Measurements from ENCODE around the gene MLLT3. TPM values are rescaled to one million over a fixed set of nuclear protein-coding genes. Genes with fewer than 3 reads are reported as not detected.

The MLLT3 gene
- total and polyA plus RNA-seq, 9 donors, result 8.7 to 15.4 (median 13.8) TPM

DNA sequence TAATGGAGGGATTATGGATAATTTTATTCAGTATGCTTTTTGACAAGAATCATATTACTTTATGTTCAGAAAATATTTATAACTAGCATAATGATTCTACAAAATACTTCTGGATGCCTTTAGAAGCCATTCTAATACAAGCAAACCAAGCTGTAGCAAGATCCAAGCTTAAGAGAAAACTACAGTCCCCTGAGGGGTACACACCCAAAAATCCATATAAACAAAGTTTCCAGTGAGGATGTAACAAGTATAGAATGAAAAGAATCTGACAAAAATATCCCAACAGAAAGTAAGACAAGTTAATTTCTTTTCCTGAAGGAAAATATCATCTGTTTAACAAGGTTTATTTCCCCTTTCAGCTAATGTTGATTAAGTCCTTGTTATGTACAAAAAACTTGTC, 53.9 kb downstream of the MLLT3 start:
- DNase-seq, result no peak
- Histone ChIP-seq H3K36me3 (no peaks in the 10 kb centered on the region), H3K27ac (no peak overlapping the region), H3K9me3 (no peaks in the 10 kb centered on the region), H3K4me3 (no peak overlapping the region), H3K4me1 (ENCODE audit: insufficient read depth) (peaks cover 3% of the 10 kb centered on the region), H3K27me3 (no peaks in the 10 kb centered on the region)
- no peak for TF ChIP-seq POLR2A (IDR thresholded peaks at IDR 0.05)
- TF ChIP-seq, protein P1, sequence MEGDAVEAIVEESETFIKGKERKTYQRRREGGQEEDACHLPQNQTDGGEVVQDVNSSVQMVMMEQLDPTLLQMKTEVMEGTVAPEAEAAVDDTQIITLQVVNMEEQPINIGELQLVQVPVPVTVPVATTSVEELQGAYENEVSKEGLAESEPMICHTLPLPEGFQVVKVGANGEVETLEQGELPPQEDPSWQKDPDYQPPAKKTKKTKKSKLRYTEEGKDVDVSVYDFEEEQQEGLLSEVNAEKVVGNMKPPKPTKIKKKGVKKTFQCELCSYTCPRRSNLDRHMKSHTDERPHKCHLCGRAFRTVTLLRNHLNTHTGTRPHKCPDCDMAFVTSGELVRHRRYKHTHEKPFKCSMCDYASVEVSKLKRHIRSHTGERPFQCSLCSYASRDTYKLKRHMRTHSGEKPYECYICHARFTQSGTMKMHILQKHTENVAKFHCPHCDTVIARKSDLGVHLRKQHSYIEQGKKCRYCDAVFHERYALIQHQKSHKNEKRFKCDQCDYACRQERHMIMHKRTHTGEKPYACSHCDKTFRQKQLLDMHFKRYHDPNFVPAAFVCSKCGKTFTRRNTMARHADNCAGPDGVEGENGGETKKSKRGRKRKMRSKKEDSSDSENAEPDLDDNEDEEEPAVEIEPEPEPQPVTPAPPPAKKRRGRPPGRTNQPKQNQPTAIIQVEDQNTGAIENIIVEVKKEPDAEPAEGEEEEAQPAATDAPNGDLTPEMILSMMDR (IDR thresholded peaks at IDR 0.05), result no peak
- TF ChIP-seq EP300 (IDR thresholded peaks at IDR 0.05), result no peak
- intact Hi-C loops (cut with DNase I), result no loop called here

DNA sequence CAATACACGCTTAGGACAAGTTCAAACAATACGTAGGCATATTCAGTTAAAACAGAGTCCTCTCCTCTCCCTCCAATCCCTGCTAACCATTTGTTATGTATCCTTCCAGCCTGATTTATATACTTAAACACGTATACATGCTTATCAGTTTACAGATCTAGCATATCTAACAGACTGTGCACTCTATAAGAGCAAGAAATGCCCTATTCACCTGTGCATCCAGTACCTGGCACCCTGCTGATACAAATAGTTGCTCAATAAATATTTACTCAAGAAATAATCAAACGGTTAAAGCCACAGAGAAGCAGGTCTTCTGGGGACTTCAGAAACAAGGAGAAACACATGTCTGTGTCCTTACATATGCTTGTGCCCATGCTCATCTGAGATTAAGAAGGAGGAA, 55.9 kb downstream of the MLLT3 start:
- Histone ChIP-seq H3K27ac (no peak overlapping the region), H3K4me1 (ENCODE audit: insufficient read depth) (peaks cover 3% of the 10 kb centered on the region), H3K27me3 (no peaks in the 10 kb centered on the region), H3K9me3 (no peaks in the 10 kb centered on the region), H3K4me3 (no peak overlapping the region), H3K36me3 (no peaks in the 10 kb centered on the region)
- TF ChIP-seq, protein P1 (IDR thresholded peaks at IDR 0.05), result no peak
- TF ChIP-seq POLR2A (IDR thresholded peaks at IDR 0.05) (no peak), EP300 (IDR thresholded peaks at IDR 0.05) (no peak)
- DNase-seq, result no peak
- 95 to 98% (median 95%) methylated on average over 4 of the region's 4 CpGs for WGBS, 3 donors
- intact Hi-C loops (cut with DNase I), result no loop called here

DNA sequence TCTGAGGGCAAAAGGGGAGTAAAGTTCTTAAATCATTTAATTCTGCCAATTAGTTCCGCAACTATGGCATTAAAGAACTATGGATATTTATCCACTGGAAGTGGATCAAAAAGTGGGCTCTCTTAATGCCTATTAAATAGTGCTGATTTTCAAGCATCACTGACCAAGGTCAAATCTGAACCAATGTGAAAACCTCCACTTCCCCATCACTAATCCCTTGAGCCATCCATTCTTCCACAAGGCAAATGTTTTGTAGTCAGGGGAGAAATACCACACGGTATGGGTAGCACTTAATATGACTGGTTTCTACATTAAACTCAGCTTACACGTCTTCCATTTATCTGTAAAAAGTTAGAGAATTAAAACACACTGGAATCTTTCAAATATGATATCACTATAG, 57.6 kb downstream of the MLLT3 start:
- H3K4me1 ChIP-seq (ENCODE audit: insufficient read depth), result peaks cover 3% of the 10 kb centered on the region
- intact Hi-C loops (cut with DNase I), result no loop called here
- no peak overlapping the region for H3K4me3 ChIP-seq

DNA sequence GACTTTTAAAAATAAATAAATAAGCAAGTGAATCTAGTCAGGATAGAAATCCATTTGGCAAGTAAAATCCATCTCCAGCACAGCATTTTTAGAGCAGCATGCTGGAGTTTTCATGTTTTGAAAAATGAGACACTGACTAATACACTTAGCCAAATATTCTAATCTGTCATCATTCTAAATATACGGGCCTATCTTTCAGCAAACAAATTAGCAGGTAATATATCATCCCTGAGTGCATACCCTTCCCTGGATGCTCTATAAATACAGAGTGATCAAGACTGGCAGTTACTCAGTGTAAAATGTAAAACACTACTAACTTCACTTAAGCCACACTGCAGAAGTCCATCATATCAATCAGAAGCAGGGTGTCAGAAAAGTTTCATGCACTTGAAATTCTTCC, 58.4 kb downstream of the MLLT3 start:
- no peak for TF ChIP-seq POLR2A (IDR thresholded peaks at IDR 0.05)
- TF ChIP-seq EP300 (IDR thresholded peaks at IDR 0.05), result no peak
- TF ChIP-seq, protein P1 (IDR thresholded peaks at IDR 0.05), result no peak
- DNase-seq, result no peak
- Histone ChIP-seq H3K9me3 (no peaks in the 10 kb centered on the region), H3K4me1 (ENCODE audit: insufficient read depth) (peaks cover 6% of the 10 kb centered on the region), H3K27me3 (no peaks in the 10 kb centered on the region), H3K4me3 (no peak overlapping the region), H3K27ac (no peak overlapping the region), H3K36me3 (no peaks in the 10 kb centered on the region)
- WGBS, 3 donors, result 14 to 26% (median 15%) methylated on average over 1 of the region's 1 CpG
- intact Hi-C loops (cut with DNase I), result no loop called here

More for the DNA sequence above, 57.6 kb downstream of the MLLT3 start:
- no peak for DNase-seq
- Histone ChIP-seq H3K9me3 (no peaks in the 10 kb centered on the region), H3K27ac (no peak overlapping the region), H3K27me3 (no peaks in the 10 kb centered on the region), H3K36me3 (no peaks in the 10 kb centered on the region)
- 76 to 83% (median 80%) methylated on average over 3 of the region's 3 CpGs for WGBS, 3 donors
- TF ChIP-seq, protein P1 (IDR thresholded peaks at IDR 0.05), result no peak
- TF ChIP-seq EP300 (IDR thresholded peaks at IDR 0.05) (no peak), POLR2A (IDR thresholded peaks at IDR 0.05) (no peak)

DNA sequence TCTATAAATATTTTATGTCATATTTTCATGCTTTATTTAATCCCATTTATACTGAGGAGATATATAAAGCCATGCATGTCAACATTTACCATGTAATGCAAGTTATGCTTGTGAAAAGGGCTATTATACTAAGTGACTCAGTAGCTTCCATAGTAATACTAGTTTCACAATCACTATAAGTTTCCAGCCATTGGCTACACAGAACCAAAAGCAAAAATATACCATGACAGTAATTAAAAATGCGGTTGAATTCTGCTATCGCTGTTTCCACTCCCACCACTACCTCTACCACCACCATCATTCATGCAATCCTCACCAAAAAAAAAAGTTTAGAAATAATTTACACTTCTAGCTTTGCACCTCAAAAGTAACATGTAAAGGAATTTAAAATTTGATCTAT, 60.2 kb downstream of the MLLT3 start:
- no peak overlapping the region for H3K27ac ChIP-seq
- no peak for DNase-seq
- peaks cover 8% of the 10 kb centered on the region for H3K4me1 ChIP-seq (ENCODE audit: insufficient read depth)
- TF ChIP-seq, protein P1 (IDR thresholded peaks at IDR 0.05), result no peak
- no peak for TF ChIP-seq POLR2A (IDR thresholded peaks at IDR 0.05)
- no peak overlapping the region for H3K4me3 ChIP-seq
- intact Hi-C loops (cut with DNase I), result no loop called here
- 95 to 99% (median 96%) methylated on average over 2 of the region's 2 CpGs for WGBS, 3 donors
- H3K36me3 ChIP-seq, result no peaks in the 10 kb centered on the region
- H3K27me3 ChIP-seq, result no peaks in the 10 kb centered on the region
- H3K9me3 ChIP-seq, result no peaks in the 10 kb centered on the region
